ENCODE measurements around the gene CYTH3. TPM values are rescaled to one million over a fixed set of nuclear protein-coding genes. Genes with fewer than 3 reads are reported as not detected.
"Not testable (repeated sequence)": the region's sequence is repeated elsewhere in the genome, so short reads cannot be mapped to it uniquely, and the experiment has no call there.

The CYTH3 gene
- total RNA-seq, 1 donor from 2014 or later, result 24.1 TPM

- Mint-ChIP-seq H3K4me3 (peak overlapping the region; percentile 49), H3K27me3 (ENCODE audit: low read depth) (no peaks in the 10 kb centered on the region), H3K36me3 (ENCODE audit: low read depth) (peaks cover 6% of the 10 kb centered on the region), H3K4me1 (peaks cover 66% of the 10 kb centered on the region), H3K27ac (ENCODE audit: unreplicated experiment) (peak overlapping the region; percentile 99), H3K9me3 (no peaks in the 10 kb centered on the region)
- no peak for DNase-seq (ENCODE audit: low read depth, low spot score)
- no peak for TF ChIP-seq CTCF (conservative IDR thresholded peaks at IDR 0.05)
These were observed 45.1 kb downstream of the CYTH3 start for GRCh38 chr7:6227294-6227846.

GRCh38 chr7:6226194-6226799, 46.1 kb downstream of the CYTH3 start:
- no peak for TF ChIP-seq CTCF (conservative IDR thresholded peaks at IDR 0.05)
- H3K27me3 Mint-ChIP-seq (ENCODE audit: low read depth), result no peaks in the 10 kb centered on the region
- H3K36me3 Mint-ChIP-seq (ENCODE audit: low read depth), result peaks cover 13% of the 10 kb centered on the region
- H3K9me3 Mint-ChIP-seq, result peaks cover 3% of the 10 kb centered on the region
- DNase-seq (ENCODE audit: low read depth, low spot score), result no peak
- H3K27ac Mint-ChIP-seq (ENCODE audit: unreplicated experiment), result no peak overlapping the region
- H3K4me1 Mint-ChIP-seq, result peaks cover 55% of the 10 kb centered on the region
- H3K4me3 Mint-ChIP-seq, result no peak overlapping the region

- H3K4me1 Mint-ChIP-seq, result peaks cover 30% of the 10 kb centered on the region
- H3K27ac Mint-ChIP-seq (ENCODE audit: unreplicated experiment); H3K27me3 Mint-ChIP-seq (ENCODE audit: low read depth); H3K4me3 Mint-ChIP-seq; H3K9me3 Mint-ChIP-seq; DNase-seq (ENCODE audit: low read depth, low spot score): not testable (repeated sequence)
- H3K36me3 Mint-ChIP-seq (ENCODE audit: low read depth), result peaks cover 15% of the 10 kb centered on the region
These were observed 49.0 kb downstream of the CYTH3 start for GRCh38 chr7:6223411-6223810.

GRCh38 chr7:6223010-6223409, 49.4 kb downstream of the CYTH3 start:
- peaks cover 26% of the 10 kb centered on the region for H3K4me1 Mint-ChIP-seq
- H3K9me3 Mint-ChIP-seq; H3K27me3 Mint-ChIP-seq (ENCODE audit: low read depth); H3K4me3 Mint-ChIP-seq; DNase-seq (ENCODE audit: low read depth, low spot score); H3K27ac Mint-ChIP-seq (ENCODE audit: unreplicated experiment): not testable (repeated sequence)
- H3K36me3 Mint-ChIP-seq (ENCODE audit: low read depth), result peaks cover 15% of the 10 kb centered on the region

- Mint-ChIP-seq H3K36me3 (ENCODE audit: low read depth) (peaks cover 15% of the 10 kb centered on the region), H3K4me3 (no peak overlapping the region), H3K4me1 (peaks cover 18% of the 10 kb centered on the region), H3K27me3 (ENCODE audit: low read depth) (no peaks in the 10 kb centered on the region), H3K9me3 (peaks cover 3% of the 10 kb centered on the region), H3K27ac (ENCODE audit: unreplicated experiment) (no peak overlapping the region)
- TF ChIP-seq CTCF (conservative IDR thresholded peaks at IDR 0.05), result no peak
- DNase-seq (ENCODE audit: low read depth, low spot score), result no peak
These were observed 50.8 kb downstream of the CYTH3 start for GRCh38 chr7:6221340-6222319.

GRCh38 chr7:6218329-6218728, 54.1 kb downstream of the CYTH3 start:
- no peak for TF ChIP-seq CTCF (conservative IDR thresholded peaks at IDR 0.05)
- H3K27me3 Mint-ChIP-seq (ENCODE audit: low read depth), result no peaks in the 10 kb centered on the region
- H3K9me3 Mint-ChIP-seq, result peaks cover 3% of the 10 kb centered on the region
- no peak overlapping the region for H3K4me3 Mint-ChIP-seq
- H3K27ac Mint-ChIP-seq (ENCODE audit: unreplicated experiment), result no peak overlapping the region
- no peak for DNase-seq (ENCODE audit: low read depth, low spot score)
- peaks cover 4% of the 10 kb centered on the region for H3K4me1 Mint-ChIP-seq
- peaks cover 10% of the 10 kb centered on the region for H3K36me3 Mint-ChIP-seq (ENCODE audit: low read depth)
